GM18498 (cell line): ENCODE measurements around the gene PRKAB1.

ENCODE experiments used
- ATAC-seq: cut with Tn5 transposase; IDR thresholded peaks from one replicate; pipeline ENCODE4 v1.9.1; 2021; ENCODE audit warnings: mild to moderate bottlenecking, moderate library complexity; ENCODE audit not compliant: unreplicated experiment

The PRKAB1 gene

GRCh38 chr12:119660076-119660475 is 7.9 kb upstream of the PRKAB1 start:
- ATAC-seq: no peak

GRCh38 chr12:119661882-119662281 is 6.1 kb upstream of the PRKAB1 start:
- ATAC-seq: no peak

GRCh38 chr12:119664642-119665041 is 3.3 kb upstream of the PRKAB1 start:
- ATAC-seq: no peak

- ATAC-seq: no peak
Observed at GRCh38 chr12:119665164-119665929, 2.6 kb upstream of the PRKAB1 start.

GRCh38 chr12:119666226-119666795 is 1.6 kb upstream of the PRKAB1 start:
- no peak for ATAC-seq

GRCh38 chr12:119666900-119667576 is 895 bp upstream of the PRKAB1 start:
- ATAC-seq: no peak

GRCh38 chr12:119668324-119668841 is 450 bp downstream of the PRKAB1 start:
- no peak for ATAC-seq

- ATAC-seq: no peak
Observed at GRCh38 chr12:119669744-119670472, 2.0 kb downstream of the PRKAB1 start.

GRCh38 chr12:119671070-119671469 is 3.1 kb downstream of the PRKAB1 start:
- no peak for ATAC-seq

GRCh38 chr12:119672194-119672593 is 4.3 kb downstream of the PRKAB1 start:
- ATAC-seq: no peak

GRCh38 chr12:119673634-119674033 is 5.7 kb downstream of the PRKAB1 start:
- no peak for ATAC-seq

GRCh38 chr12:119674560-119674959 is 6.6 kb downstream of the PRKAB1 start:
- no peak for ATAC-seq

GRCh38 chr12:119676022-119676421 is 8.1 kb downstream of the PRKAB1 start:
- no peak for ATAC-seq

- ATAC-seq: no peak
Observed at GRCh38 chr12:119676573-119676972, 8.6 kb downstream of the PRKAB1 start.

- no peak for ATAC-seq
Observed at GRCh38 chr12:119678459-119678858, 10.5 kb downstream of the PRKAB1 start.

- ATAC-seq: no peak
Observed at GRCh38 chr12:119679081-119679480, 11.1 kb downstream of the PRKAB1 start.

GRCh38 chr12:119679490-119679889 is 11.6 kb downstream of the PRKAB1 start:
- ATAC-seq: no peak

- ATAC-seq: no peak
Observed at GRCh38 chr12:119681111-119681510, 13.2 kb downstream of the PRKAB1 start.

GRCh38 chr12:119681728-119682638 is 14.1 kb downstream of the PRKAB1 start:
- no peak for ATAC-seq

- ATAC-seq: peak; percentile 43
Observed at GRCh38 chr12:119682639-119683252, 14.8 kb downstream of the PRKAB1 start.
